Liver (tissue), 9 donors: Measurements from ENCODE around the gene ANO10. TPM values are rescaled to one million over a fixed set of nuclear protein-coding genes. Genes with fewer than 3 reads are reported as not detected.

ENCODE experiments used
- DNase-seq: peaks from one replicate; pipeline ENCODE4 v3.0.0-alpha.2; 2017; ENCODE audit warnings: low spot score
- H3K27ac ChIP-seq, 2 donors: one replicate each; pipeline ENCODE4 v1.7.0; 2013; ENCODE audit warnings: inconsistent platforms in 2 of 2, low read length in 2 of 2, control low read depth in 1 of 2, low read depth in 1 of 2, mild to moderate bottlenecking in 1 of 2
- H3K27me3 ChIP-seq, 4 donors: one replicate each; pipeline versions ENCODE4 v1.6.1 to v1.7.0; 2013; ENCODE audit warnings: low read length in 3 of 4, inconsistent platforms in 1 of 4, mild to moderate bottlenecking in 1 of 4, moderate library complexity in 1 of 4; ENCODE audit not compliant: control insufficient read depth in 4 of 4, insufficient read depth in 4 of 4
- H3K36me3 ChIP-seq, 4 donors: one replicate each; pipeline versions ENCODE4 v1.6.1 to v1.7.0; 2013; ENCODE audit warnings: low read length in 3 of 4, mild to moderate bottlenecking in 3 of 4, low read depth in 1 of 4, moderate library complexity in 1 of 4; ENCODE audit not compliant: control insufficient read depth in 4 of 4, insufficient read depth in 3 of 4
- H3K4me1 ChIP-seq, 4 donors: one replicate each; pipeline versions ENCODE4 v1.6.1 to v1.7.0; 2013; ENCODE audit warnings: low read length in 3 of 4, mild to moderate bottlenecking in 3 of 4, moderate library complexity in 1 of 4; ENCODE audit not compliant: control insufficient read depth in 4 of 4, insufficient read depth in 4 of 4
- H3K4me3 ChIP-seq, 3 donors: one replicate each; pipeline versions ENCODE4 v1.6.1 to v1.7.0; 2013; ENCODE audit warnings: low read length in 3 of 3, control low read depth in 1 of 3, low read depth in 1 of 3, mild to moderate bottlenecking in 1 of 3
- H3K9ac ChIP-seq, 2 donors: one replicate each; pipeline ENCODE4 v1.7.0; 2013; ENCODE audit warnings: low read length in 2 of 2, mild to moderate bottlenecking in 2 of 2, moderate library complexity in 2 of 2, control low read depth in 1 of 2, low read depth in 1 of 2
- H3K9me3 ChIP-seq, 4 donors: one replicate each; pipeline versions ENCODE4 v1.6.1 to v1.7.0; 2013; ENCODE audit warnings: low read length in 3 of 4; ENCODE audit not compliant: control insufficient read depth in 4 of 4
- EGR1 ChIP-seq, 2 donors: IDR thresholded peaks; 2 replicates each; pipeline ENCODE4 v1.6.1; 2016 to 2018; ENCODE audit warnings: antibody characterized with exemption in 2 of 2, low read depth in 2 of 2
- FOXA1 ChIP-seq: IDR thresholded peaks from 2 replicates; pipeline ENCODE4 v1.6.1; 2016; ENCODE audit warnings: antibody characterized with exemption
- FOXA2 ChIP-seq: IDR thresholded peaks from 2 replicates; pipeline ENCODE4 v1.6.1; 2016; ENCODE audit warnings: antibody characterized with exemption
- GABPA ChIP-seq, 2 donors: IDR thresholded peaks in 1 of 2; conservative IDR thresholded peaks in 1 of 2; 2 replicates each; pipeline ENCODE4 v1.6.1; 2016; ENCODE audit warnings: antibody characterized with exemption in 2 of 2, mild to moderate bottlenecking in 1 of 2, moderate library complexity in 1 of 2
- HNF4A ChIP-seq, 2 donors: conservative IDR thresholded peaks; 2 replicates each; pipeline ENCODE4 v1.6.1; 2016; ENCODE audit warnings: antibody characterized with exemption in 2 of 2, mild to moderate bottlenecking in 2 of 2
- HNF4G ChIP-seq: IDR thresholded peaks from 2 replicates; pipeline ENCODE4 v1.6.1; 2016; ENCODE audit warnings: antibody characterized with exemption
- JUND ChIP-seq, 2 donors: IDR thresholded peaks; 2 replicates each; pipeline ENCODE4 v1.6.1; 2016; ENCODE audit warnings: antibody characterized with exemption in 2 of 2
- NR2F2 ChIP-seq: IDR thresholded peaks from 2 replicates; pipeline ENCODE4 v1.6.1; 2016; ENCODE audit warnings: antibody characterized with exemption
- RXRA ChIP-seq, 2 donors: IDR thresholded peaks; 2 replicates each; pipeline ENCODE4 v1.6.1; 2017 to 2018; ENCODE audit warnings: antibody characterized with exemption in 2 of 2, mild to moderate bottlenecking in 1 of 2
- SP1 ChIP-seq: IDR thresholded peaks from 2 replicates; pipeline ENCODE4 v1.6.1; 2018; ENCODE audit warnings: antibody characterized with exemption, mild to moderate bottlenecking
- YY1 ChIP-seq: IDR thresholded peaks from 2 replicates; pipeline ENCODE4 v1.6.1; 2016; ENCODE audit warnings: antibody characterized with exemption, mild to moderate bottlenecking
- WGBS: extraction: QIAGEN DNeasy Blood & Tissue Kit; methylation state at CpG from one replicate; pipeline ENCODE4 v1.1.7; 2013; 5-methylcytosine and 5-hydroxymethylcytosine counted together
- polyA plus RNA-seq, 2 donors: library from polyadenylated mRNA; stranded (reverse) in 1 of 2; unstranded in 1 of 2; fragments of 200-250 nt in 1 of 2; fragments of >200 nt in 1 of 2; fragmentation: Nextera tagmentation in 1 of 2; extraction: Ambion mirVana in 1 of 2; gene quantifications; one replicate each; pipeline versions ENCODE4 v1.2.1 to v1.2.3, GENCODE V29; 2013 to 2015
- total RNA-seq, 2 donors: library from RNA; depleted of rRNA; stranded (reverse); fragments of >200 nt; gene quantifications; one replicate each; pipeline ENCODE4 v1.2.3, GENCODE V29; 2014
- TF ChIP-seq, protein P1 (sequence below): IDR thresholded peaks from 2 replicates; pipeline ENCODE4 v1.6.1; 2016; ENCODE audit warnings: antibody characterized with exemption
- TF ChIP-seq, protein P2 (sequence below): IDR thresholded peaks from 2 replicates; pipeline ENCODE4 v1.6.1; 2016; ENCODE audit warnings: antibody characterized with exemption
- TF ChIP-seq, protein P3 (sequence below): IDR thresholded peaks from 2 replicates; pipeline ENCODE4 v1.6.1; 2016; ENCODE audit warnings: antibody characterized with exemption, mild to moderate bottlenecking
- TF ChIP-seq, protein P4 (sequence below): IDR thresholded peaks from 2 replicates; pipeline ENCODE4 v1.6.1; 2016; ENCODE audit warnings: antibody characterized with exemption
- TF ChIP-seq, protein P5 (sequence below): fragments of 150-350 bp; IDR thresholded peaks from 2 replicates; pipeline ENCODE4 v1.5.1; 2017; ENCODE audit warnings: improper control_type of control experiment, low read depth, low read length; ENCODE audit not compliant: missing input control
- donor health status: healthy.
- donor health status: healthy.
- donor health status: healthy.
- donor health status: healthy.
- donor health status: healthy.

ANO10 gene
- total and polyA plus RNA-seq, 4 donors: 5.6 to 8.7 (median 6.8) TPM

DNA sequence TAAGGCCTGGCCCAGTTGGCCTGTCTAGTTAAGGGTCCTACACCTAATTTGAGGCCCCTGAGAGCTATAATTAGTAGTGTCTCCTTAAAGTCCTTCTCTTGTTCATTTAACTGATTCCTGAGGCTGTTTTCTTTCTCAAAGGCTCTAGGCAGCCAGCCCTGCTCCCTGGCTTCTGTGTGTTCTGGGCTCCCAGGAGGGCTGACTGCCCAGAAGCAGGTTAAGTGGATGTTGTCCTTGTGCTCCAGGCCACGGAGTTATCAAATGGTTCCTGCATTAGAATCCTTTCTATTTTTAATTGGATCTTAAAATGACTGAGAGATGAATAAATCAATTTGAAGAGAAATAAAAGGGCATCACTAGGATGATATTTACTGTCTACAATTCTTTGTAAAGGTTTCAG lies 195.4 kb downstream of the ANO10 start:
- no peaks in the 10 kb centered on the region for H3K36me3 ChIP-seq
- H3K27me3 ChIP-seq: no peaks in the 10 kb centered on the region
- no peak for TF ChIP-seq HNF4A (conservative IDR thresholded peaks at IDR 0.05)
- TF ChIP-seq, protein P1, sequence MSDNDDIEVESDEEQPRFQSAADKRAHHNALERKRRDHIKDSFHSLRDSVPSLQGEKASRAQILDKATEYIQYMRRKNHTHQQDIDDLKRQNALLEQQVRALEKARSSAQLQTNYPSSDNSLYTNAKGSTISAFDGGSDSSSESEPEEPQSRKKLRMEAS: no peak
- no peak for TF ChIP-seq FOXA2
- TF ChIP-seq EGR1 (IDR thresholded peaks at IDR 0.05; ENCODE audit: low read depth in 2 of 2): no peak
- TF ChIP-seq, protein P2, sequence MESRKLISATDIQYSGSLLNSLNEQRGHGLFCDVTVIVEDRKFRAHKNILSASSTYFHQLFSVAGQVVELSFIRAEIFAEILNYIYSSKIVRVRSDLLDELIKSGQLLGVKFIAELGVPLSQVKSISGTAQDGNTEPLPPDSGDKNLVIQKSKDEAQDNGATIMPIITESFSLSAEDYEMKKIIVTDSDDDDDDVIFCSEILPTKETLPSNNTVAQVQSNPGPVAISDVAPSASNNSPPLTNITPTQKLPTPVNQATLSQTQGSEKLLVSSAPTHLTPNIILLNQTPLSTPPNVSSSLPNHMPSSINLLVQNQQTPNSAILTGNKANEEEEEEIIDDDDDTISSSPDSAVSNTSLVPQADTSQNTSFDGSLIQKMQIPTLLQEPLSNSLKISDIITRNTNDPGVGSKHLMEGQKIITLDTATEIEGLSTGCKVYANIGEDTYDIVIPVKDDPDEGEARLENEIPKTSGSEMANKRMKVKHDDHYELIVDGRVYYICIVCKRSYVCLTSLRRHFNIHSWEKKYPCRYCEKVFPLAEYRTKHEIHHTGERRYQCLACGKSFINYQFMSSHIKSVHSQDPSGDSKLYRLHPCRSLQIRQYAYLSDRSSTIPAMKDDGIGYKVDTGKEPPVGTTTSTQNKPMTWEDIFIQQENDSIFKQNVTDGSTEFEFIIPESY: no peak
- TF ChIP-seq SP1: no peak
- TF ChIP-seq HNF4G: no peak
- no peak for TF ChIP-seq RXRA (IDR thresholded peaks at IDR 0.05)
- TF ChIP-seq, protein P3, sequence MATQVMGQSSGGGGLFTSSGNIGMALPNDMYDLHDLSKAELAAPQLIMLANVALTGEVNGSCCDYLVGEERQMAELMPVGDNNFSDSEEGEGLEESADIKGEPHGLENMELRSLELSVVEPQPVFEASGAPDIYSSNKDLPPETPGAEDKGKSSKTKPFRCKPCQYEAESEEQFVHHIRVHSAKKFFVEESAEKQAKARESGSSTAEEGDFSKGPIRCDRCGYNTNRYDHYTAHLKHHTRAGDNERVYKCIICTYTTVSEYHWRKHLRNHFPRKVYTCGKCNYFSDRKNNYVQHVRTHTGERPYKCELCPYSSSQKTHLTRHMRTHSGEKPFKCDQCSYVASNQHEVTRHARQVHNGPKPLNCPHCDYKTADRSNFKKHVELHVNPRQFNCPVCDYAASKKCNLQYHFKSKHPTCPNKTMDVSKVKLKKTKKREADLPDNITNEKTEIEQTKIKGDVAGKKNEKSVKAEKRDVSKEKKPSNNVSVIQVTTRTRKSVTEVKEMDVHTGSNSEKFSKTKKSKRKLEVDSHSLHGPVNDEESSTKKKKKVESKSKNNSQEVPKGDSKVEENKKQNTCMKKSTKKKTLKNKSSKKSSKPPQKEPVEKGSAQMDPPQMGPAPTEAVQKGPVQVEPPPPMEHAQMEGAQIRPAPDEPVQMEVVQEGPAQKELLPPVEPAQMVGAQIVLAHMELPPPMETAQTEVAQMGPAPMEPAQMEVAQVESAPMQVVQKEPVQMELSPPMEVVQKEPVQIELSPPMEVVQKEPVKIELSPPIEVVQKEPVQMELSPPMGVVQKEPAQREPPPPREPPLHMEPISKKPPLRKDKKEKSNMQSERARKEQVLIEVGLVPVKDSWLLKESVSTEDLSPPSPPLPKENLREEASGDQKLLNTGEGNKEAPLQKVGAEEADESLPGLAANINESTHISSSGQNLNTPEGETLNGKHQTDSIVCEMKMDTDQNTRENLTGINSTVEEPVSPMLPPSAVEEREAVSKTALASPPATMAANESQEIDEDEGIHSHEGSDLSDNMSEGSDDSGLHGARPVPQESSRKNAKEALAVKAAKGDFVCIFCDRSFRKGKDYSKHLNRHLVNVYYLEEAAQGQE: no peak
- no peak for TF ChIP-seq GABPA (IDR thresholded peaks at IDR 0.05 in 1 of 2, conservative IDR thresholded peaks at IDR 0.05 in 1 of 2)
- TF ChIP-seq JUND (IDR thresholded peaks at IDR 0.05): no peak
- TF ChIP-seq, protein P4, sequence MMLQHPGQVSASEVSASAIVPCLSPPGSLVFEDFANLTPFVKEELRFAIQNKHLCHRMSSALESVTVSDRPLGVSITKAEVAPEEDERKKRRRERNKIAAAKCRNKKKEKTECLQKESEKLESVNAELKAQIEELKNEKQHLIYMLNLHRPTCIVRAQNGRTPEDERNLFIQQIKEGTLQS: no peak
- TF ChIP-seq NR2F2: no peak
- TF ChIP-seq YY1: no peak
- no peak for TF ChIP-seq FOXA1
- TF ChIP-seq, protein P5, sequence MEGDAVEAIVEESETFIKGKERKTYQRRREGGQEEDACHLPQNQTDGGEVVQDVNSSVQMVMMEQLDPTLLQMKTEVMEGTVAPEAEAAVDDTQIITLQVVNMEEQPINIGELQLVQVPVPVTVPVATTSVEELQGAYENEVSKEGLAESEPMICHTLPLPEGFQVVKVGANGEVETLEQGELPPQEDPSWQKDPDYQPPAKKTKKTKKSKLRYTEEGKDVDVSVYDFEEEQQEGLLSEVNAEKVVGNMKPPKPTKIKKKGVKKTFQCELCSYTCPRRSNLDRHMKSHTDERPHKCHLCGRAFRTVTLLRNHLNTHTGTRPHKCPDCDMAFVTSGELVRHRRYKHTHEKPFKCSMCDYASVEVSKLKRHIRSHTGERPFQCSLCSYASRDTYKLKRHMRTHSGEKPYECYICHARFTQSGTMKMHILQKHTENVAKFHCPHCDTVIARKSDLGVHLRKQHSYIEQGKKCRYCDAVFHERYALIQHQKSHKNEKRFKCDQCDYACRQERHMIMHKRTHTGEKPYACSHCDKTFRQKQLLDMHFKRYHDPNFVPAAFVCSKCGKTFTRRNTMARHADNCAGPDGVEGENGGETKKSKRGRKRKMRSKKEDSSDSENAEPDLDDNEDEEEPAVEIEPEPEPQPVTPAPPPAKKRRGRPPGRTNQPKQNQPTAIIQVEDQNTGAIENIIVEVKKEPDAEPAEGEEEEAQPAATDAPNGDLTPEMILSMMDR: no peak
- H3K4me1 ChIP-seq: no peaks in the 10 kb centered on the region
- no peak overlapping the region for H3K27ac ChIP-seq
- no peak overlapping the region for H3K9ac ChIP-seq
- H3K4me3 ChIP-seq: no peak overlapping the region
- WGBS: 82% methylated on average over 1 of the region's 1 CpG
- peaks cover 0 to 3% (median 0%) of the 10 kb centered on the region in 4 donors for H3K9me3 ChIP-seq
- DNase-seq: no peak

DNA sequence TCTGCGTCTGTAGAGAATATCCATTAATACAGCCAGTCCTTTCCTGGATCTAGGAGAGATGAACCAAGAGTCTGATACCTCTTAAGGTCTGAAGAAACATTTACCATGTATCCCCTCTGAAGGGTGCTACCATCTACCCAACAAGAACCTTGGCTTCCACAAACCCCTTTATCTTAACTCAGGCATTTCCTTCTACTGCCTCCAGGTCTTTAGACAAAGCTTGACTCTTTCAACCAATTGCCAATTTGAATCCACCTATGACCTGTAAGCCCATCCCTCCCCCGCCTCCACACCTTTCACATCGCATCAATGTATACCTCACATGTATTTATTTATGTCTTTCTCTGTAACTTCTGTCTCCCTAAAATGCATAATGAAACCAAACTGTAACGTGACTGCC lies 196.0 kb downstream of the ANO10 start:
- Histone ChIP-seq H3K9ac (no peak overlapping the region), H3K27me3 (no peaks in the 10 kb centered on the region), H3K4me3 (no peak overlapping the region), H3K4me1 (no peaks in the 10 kb centered on the region), H3K27ac (no peak overlapping the region), H3K36me3 (no peaks in the 10 kb centered on the region), H3K9me3 (peaks cover 0 to 3% (median 0%) of the 10 kb centered on the region in 4 donors)
- TF ChIP-seq, protein P1: no peak
- no peak for DNase-seq
- 93% methylated on average over 4 of the region's 4 CpGs for WGBS
